ENCODE results near the gene NRF1.

- TF ChIP-seq CTCF (IDR thresholded peaks at IDR 0.05) (no peak), POLR2A (IDR thresholded peaks at IDR 0.05) (no peak), POLR2AphosphoS5 (IDR thresholded peaks at IDR 0.05; ENCODE audit: insufficient read depth in 1 of 2, low read depth in 1 of 2) (no peak)
Observed at GRCh38 chr7:129777993-129778769, 166.7 kb downstream of the NRF1 start.

Measured in vagina (tissue), 2 donors.